ENCODE results near the gene EMC9. TPM values are rescaled to one million over a fixed set of nuclear protein-coding genes. Genes with fewer than 3 reads are reported as not detected.

EMC9 gene
- total RNA-seq, 4 donors from 2014 or later = 8.3 to 25.5 (median 16.9) TPM

DNA sequence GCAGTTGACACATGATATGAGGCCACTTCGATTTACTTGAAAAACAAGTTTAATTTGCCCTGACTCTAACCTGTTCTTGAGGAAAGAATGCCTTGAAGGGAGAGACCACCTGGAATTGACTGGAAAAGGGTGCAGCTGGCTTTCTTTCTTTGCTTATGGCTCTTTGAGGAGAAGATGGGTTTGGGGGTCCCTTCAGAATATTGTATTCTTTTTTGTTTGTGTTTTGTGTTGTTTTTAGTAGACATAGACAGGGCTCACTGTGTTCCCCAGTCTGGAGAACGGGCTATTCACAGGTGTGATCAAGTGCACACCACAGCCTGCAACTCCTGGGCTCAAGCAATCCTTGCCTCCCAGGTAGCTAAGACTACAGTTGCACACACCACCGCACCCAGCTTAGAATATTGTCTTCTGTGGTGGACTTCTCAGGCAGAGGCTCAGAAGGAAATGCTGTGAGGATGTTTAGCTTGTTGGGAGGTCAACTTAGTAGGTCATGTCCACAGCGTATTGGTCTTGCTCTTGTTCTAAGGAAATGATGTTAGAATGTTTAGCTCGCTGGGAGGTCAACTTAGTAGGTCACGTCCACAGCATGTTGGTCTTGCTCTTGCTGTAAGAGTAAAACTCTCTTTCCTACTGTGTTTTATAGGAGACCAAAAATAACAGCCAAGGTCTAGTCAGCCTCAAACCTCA lies 25.1 kb downstream of the EMC9 start:
- no peak overlapping the region for H3K27ac ChIP-seq
- no peaks in the 10 kb centered on the region for H3K27me3 ChIP-seq
- no peaks in the 10 kb centered on the region for H3K9me3 ChIP-seq
- no peak for TF ChIP-seq CTCF (IDR thresholded peaks at IDR 0.05)
- no peak for TF ChIP-seq POLR2A (IDR thresholded peaks at IDR 0.05)
- H3K36me3 ChIP-seq = peaks cover 31 to 38% of the 10 kb centered on the region in 2 donors
- 58 to 76% methylated on average over 6 of the region's 6 CpGs for WGBS, 2 donors
- H3K4me3 ChIP-seq (replicated peaks in 1 of 3) = peak overlapping the region in 2 of 3 donors; percentile 60 to 63
- no peak for DNase-seq
- intact Hi-C loops (cut with DNase I) = no loop called here
- H3K4me1 ChIP-seq = peaks cover 13 to 14% of the 10 kb centered on the region in 2 donors

DNA sequence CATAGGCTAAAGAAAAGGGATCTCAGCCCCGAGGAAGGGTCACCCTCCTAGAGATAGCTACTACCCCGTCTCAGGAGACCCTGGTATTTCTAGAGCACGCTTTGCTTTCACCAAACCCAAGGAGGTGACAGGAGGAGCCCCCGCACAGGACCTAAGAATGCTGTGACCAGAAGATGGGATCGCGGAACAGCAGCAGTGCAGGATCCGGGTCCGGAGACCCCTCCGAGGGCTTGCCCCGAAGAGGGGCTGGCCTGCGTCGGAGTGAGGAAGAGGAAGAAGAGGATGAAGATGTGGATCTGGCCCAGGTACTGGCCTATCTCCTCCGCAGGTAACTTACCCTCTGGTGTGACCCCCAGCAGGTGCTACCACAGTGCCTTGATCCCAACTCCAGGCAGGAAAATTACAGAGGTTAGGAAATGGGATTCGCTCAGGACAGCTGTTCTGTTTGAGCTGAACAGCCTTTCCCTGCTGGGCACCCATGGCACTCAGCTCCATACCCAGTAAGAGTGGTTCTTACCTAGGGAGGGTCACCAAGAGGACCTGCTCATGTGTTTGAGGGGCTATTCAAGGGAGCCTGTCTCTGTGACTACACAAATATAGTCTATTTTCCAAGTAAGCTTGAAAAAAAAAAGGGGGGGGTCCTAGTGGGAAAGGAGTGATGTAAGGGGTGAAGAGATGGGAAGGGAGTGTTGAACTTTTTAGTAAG lies 25.8 kb downstream of the EMC9 start:
- no peak for DNase-seq
- Histone ChIP-seq H3K4me3 (replicated peaks in 1 of 3) (peak overlapping the region; percentile 60 to 82 (median 63)), H3K9me3 (no peaks in the 10 kb centered on the region), H3K27me3 (no peaks in the 10 kb centered on the region), H3K4me1 (peaks cover 13 to 14% of the 10 kb centered on the region in 2 donors), H3K36me3 (peaks cover 24 to 31% of the 10 kb centered on the region in 2 donors), H3K27ac (peak overlapping the region; percentile 11 to 100 (median 98))
- TF ChIP-seq CTCF (IDR thresholded peaks at IDR 0.05) (no peak), POLR2A (IDR thresholded peaks at IDR 0.05) (no peak)
- intact Hi-C loops (cut with DNase I) = no loop called here
- WGBS, 2 donors = 3% methylated on average over 10 to 14 of the region's 14 CpGs

GRCh38 chr14:24114532-24115421 lies 26.6 kb downstream of the EMC9 start, which contains the start of the genes DCAF11 and NRL:
DCAF11 (plus strand) TSS chr14:24114777; CDS start chr14:24115595, 818 bp downstream.
NRL (minus strand) TSS chr14:24114949; CDS start chr14:24082848, 32,101 bp downstream.
- H3K4me3 ChIP-seq (replicated peaks in 1 of 3) = peak within 1 kb of the TSS; percentile 63 to 97 (median 90)
- H3K9me3 ChIP-seq = no peaks in the 10 kb centered on the region
- DNase-seq = peak; percentile 99
- intact Hi-C loops (cut with DNase I) = no loop called here
- 0% methylated on average over 32 to 45 of the region's 65 CpGs for WGBS, 2 donors
- H3K4me1 ChIP-seq = peaks cover 13 to 14% of the 10 kb centered on the region in 2 donors
- TF ChIP-seq POLR2A (IDR thresholded peaks at IDR 0.05) = peak; percentile 41 to 66
- no peak for TF ChIP-seq CTCF (IDR thresholded peaks at IDR 0.05)
- no peaks in the 10 kb centered on the region for H3K27me3 ChIP-seq
- H3K27ac ChIP-seq = peak within 1 kb of the TSS; percentile 98 to 100 (median 99)
- peaks cover 16 to 25% of the 10 kb centered on the region in 2 donors for H3K36me3 ChIP-seq

DNA sequence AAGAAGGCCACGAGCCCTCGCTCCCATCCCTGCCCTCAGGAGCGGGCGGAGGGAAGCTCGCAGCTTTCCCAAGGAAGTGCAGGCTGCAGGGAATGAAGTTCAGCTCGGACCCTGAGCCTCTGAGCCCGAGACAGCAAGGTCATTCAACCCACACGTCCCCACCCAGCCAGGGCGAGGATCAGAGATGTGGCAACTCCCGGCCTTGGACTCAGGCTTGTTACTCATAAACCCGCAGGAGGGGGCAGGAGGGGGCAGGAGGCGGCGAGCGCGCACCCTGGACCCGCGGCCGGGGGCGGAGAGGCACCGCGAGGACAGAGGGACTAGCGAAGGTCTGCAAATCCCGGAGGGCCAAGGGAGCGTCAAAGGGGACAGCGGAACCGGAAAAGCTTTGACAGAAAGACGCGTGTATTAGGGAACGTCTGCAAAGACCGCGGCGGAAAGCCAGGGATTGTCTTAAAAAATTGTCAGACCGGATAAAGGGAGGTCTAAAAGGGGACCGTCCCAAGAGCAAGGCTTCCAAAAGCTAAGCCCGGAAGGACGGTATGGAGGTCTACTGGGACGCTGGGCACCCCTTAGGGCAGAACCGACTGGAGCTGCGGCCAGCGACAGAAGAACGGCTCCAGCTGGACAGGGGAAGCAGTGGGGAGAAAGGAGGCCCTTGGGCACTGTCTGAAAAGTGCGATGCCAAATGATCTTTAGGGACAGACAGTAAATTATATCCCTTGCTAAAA lies 27.4 kb downstream of the EMC9 start:
- intact Hi-C loops (cut with DNase I) = no loop called here
- peak; percentile 25 to 80 for TF ChIP-seq POLR2A (IDR thresholded peaks at IDR 0.05)
- peak in 1 of 6 experiments; percentile 7 for TF ChIP-seq CTCF (IDR thresholded peaks at IDR 0.05)

More for the DNA sequence above, 27.4 kb downstream of the EMC9 start:
- peak overlapping the region; percentile 98 to 100 (median 99) for H3K27ac ChIP-seq
- 0 to 1% methylated on average over 32 to 42 of the region's 42 CpGs for whole genome bisulfite sequencing, 2 donors
- no peaks in the 10 kb centered on the region for H3K27me3 ChIP-seq
- H3K4me3 ChIP-seq (replicated peaks in 1 of 3) = peak overlapping the region; percentile 63 to 97 (median 90)
- peak; percentile 85 to 90 for DNase-seq
- no peaks in the 10 kb centered on the region for H3K9me3 ChIP-seq
- H3K4me1 ChIP-seq = peaks cover 13 to 14% of the 10 kb centered on the region in 2 donors
- peaks cover 10 to 17% of the 10 kb centered on the region in 2 donors for H3K36me3 ChIP-seq

All from thyroid gland (tissue), 4 donors.